Thyroid gland (tissue), 4 donors: ENCODE data around the gene OLFM2. TPM values are rescaled to one million over a fixed set of nuclear protein-coding genes. Genes with fewer than 3 reads are reported as not detected.

ENCODE experiments used
- DNase-seq, 2 donors: peaks; one replicate each; pipeline ENCODE4 v3.0.0-alpha.2; 2019
- H3K27ac ChIP-seq, 3 donors: fragments of 200-600 bp; sonication (generic); 1 replicate in 2 of 3; 2 replicates in 1 of 3; pipeline ENCODE4 v1.5.1; 2016 to 2019; ENCODE audit warnings: mild to moderate bottlenecking in 1 of 3, moderate library complexity in 1 of 3
- H3K27me3 ChIP-seq: fragments of 200-600 bp; sonication (generic); one replicate; pipeline ENCODE4 v1.5.1; 2019
- H3K36me3 ChIP-seq, 2 donors: fragments of 200-600 bp; sonication (generic); one replicate each; pipeline ENCODE4 v1.5.1; 2016 to 2019
- H3K4me1 ChIP-seq, 2 donors: fragments of 200-600 bp; sonication (generic); one replicate each; pipeline ENCODE4 v1.5.1; 2017 to 2019
- H3K4me3 ChIP-seq, 3 donors: fragments of 200-600 bp; sonication (generic); replicated peaks in 1 of 3; 1 replicate in 2 of 3; 2 replicates in 1 of 3; pipeline ENCODE4 v1.5.1; 2016; ENCODE audit warnings: mild to moderate bottlenecking in 1 of 3
- H3K9me3 ChIP-seq: fragments of 200-600 bp; sonication (generic); one replicate; pipeline ENCODE4 v1.5.1; 2017
- CTCF ChIP-seq, 6 experiments: fragments of 200-600 bp in 3 of 6; fragments of 450-650 bp in 3 of 6; sonication (generic) in 3 of 6; IDR thresholded peaks; one replicate each; pipeline ENCODE4 v1.5.1; 2016 to 2019; ENCODE audit warnings: antibody characterized with exemption in 6 of 6, mild to moderate bottlenecking in 2 of 6, inconsistent platforms in 1 of 6, moderate library complexity in 1 of 6
- POLR2A ChIP-seq, 2 donors: fragments of 450-650 bp; IDR thresholded peaks; one replicate each; pipeline ENCODE4 v1.6.1; 2017; ENCODE audit warnings: antibody characterized with exemption in 2 of 2, mild to moderate bottlenecking in 2 of 2, moderate library complexity in 1 of 2
- WGBS, 2 donors: methylation state at CpG; one replicate each; pipeline ENCODE4 v1.1.5; 2017; 5-methylcytosine and 5-hydroxymethylcytosine counted together
- intact Hi-C: fragments of 100-400 bp; cut with DNase I; formaldehyde crosslinking; loops from one replicate; pipeline ENCODE4 v1.15.1; 2023
- total RNA-seq, 4 donors: library from RNA; depleted of rRNA; stranded (reverse); fragments of >200 nt; gene quantifications; one replicate each; pipeline ENCODE4 v1.2.3, GENCODE V29; 2016

Gene OLFM2
- total RNA-seq, 4 donors from 2014 or later, result 19.5 to 42.7 (median 37.8) TPM

- DNase-seq, result peak; percentile 80
- H3K9me3 ChIP-seq, result no peaks in the 10 kb centered on the region
- 2 to 6% methylated on average over 2 to 26 of the region's 65 CpGs for WGBS, 2 donors
- peak overlapping the region; percentile 7 to 53 (median 43) for H3K4me3 ChIP-seq
- intact Hi-C loops, result no loop called here
- H3K36me3 ChIP-seq, result no peaks in the 10 kb centered on the region
- no peaks in the 10 kb centered on the region for H3K27me3 ChIP-seq
- H3K4me1 ChIP-seq, result peaks cover 5 to 21% of the 10 kb centered on the region in 2 donors
- TF ChIP-seq POLR2A (IDR thresholded peaks at IDR 0.05) (no peak), CTCF (IDR thresholded peaks at IDR 0.05) (peak in 3 of 6 experiments; percentile 40 to 67 (median 41))
- H3K27ac ChIP-seq, result peak overlapping the region in 1 of 3 donors; percentile 49
Observed at GRCh38 chr19:9914315-9915207, 21.8 kb downstream of the OLFM2 start.

GRCh38 chr19:9914001-9914314, 22.4 kb downstream of the OLFM2 start:
- Histone ChIP-seq H3K36me3 (no peaks in the 10 kb centered on the region), H3K4me1 (peaks cover 5 to 21% of the 10 kb centered on the region in 2 donors), H3K27me3 (no peaks in the 10 kb centered on the region), H3K9me3 (no peaks in the 10 kb centered on the region), H3K27ac (no peak overlapping the region), H3K4me3 (peak overlapping the region; percentile 7 to 53 (median 43))
- TF ChIP-seq POLR2A (IDR thresholded peaks at IDR 0.05) (no peak), CTCF (IDR thresholded peaks at IDR 0.05) (no peak)
- no peak for DNase-seq
- 0% methylated on average over 7 of the region's 27 CpGs; no CpG with 5 or more reads in 1 of the 2 donors for WGBS, 2 donors
- intact Hi-C loops, result no loop called here

- Histone ChIP-seq H3K9me3 (no peaks in the 10 kb centered on the region), H3K27me3 (no peaks in the 10 kb centered on the region), H3K36me3 (no peaks in the 10 kb centered on the region), H3K27ac (no peak overlapping the region), H3K4me3 (peak overlapping the region in 2 of 3 donors; percentile 15 to 43), H3K4me1 (peaks cover 5 to 21% of the 10 kb centered on the region in 2 donors)
- intact Hi-C loops, result no loop called here
- DNase-seq, result peak; percentile 28 to 48
- TF ChIP-seq POLR2A (IDR thresholded peaks at IDR 0.05) (no peak), CTCF (IDR thresholded peaks at IDR 0.05) (no peak)
- WGBS, 2 donors, result 2 to 6% methylated on average over 3 to 17 of the region's 95 CpGs
Observed at GRCh38 chr19:9913237-9914000, 22.9 kb downstream of the OLFM2 start.

GRCh38 chr19:9912551-9913236, 23.6 kb downstream of the OLFM2 start:
- Histone ChIP-seq H3K4me3 (peak overlapping the region in 1 of 3 donors; percentile 43), H3K27ac (no peak overlapping the region), H3K36me3 (no peaks in the 10 kb centered on the region), H3K27me3 (no peaks in the 10 kb centered on the region), H3K4me1 (peaks cover 5 to 21% of the 10 kb centered on the region in 2 donors), H3K9me3 (no peaks in the 10 kb centered on the region)
- TF ChIP-seq CTCF (IDR thresholded peaks at IDR 0.05) (no peak), POLR2A (IDR thresholded peaks at IDR 0.05) (no peak)
- no peak for DNase-seq
- intact Hi-C loops, result no loop called here
- 37 to 49% methylated on average over 24 of the region's 24 CpGs for WGBS, 2 donors
